Memory B cell (primary cell): ENCODE data around the gene CCR9.

ENCODE experiments used
- ATAC-seq: fragments of 150-1000 bp; cut with Tn5 transposase; 2 replicates; pipeline ENCODE4 v1.10.0; 2021; ENCODE audit warnings: low read depth, mild to moderate bottlenecking, moderate library complexity
- DNase-seq, 2 donors: peaks; one replicate each; pipeline ENCODE4 v3.0.0; 2022; ENCODE audit warnings: low spot score in 2 of 2
- H3K27ac Mint-ChIP-seq: one replicate; pipeline ENCODE4 v1.8.0; 2022; ENCODE audit warnings: mild to moderate bottlenecking, moderate library complexity, mixed read lengths
- H3K27me3 Mint-ChIP-seq: one replicate; pipeline ENCODE4 v1.8.0; 2022; ENCODE audit warnings: mixed read lengths
- H3K36me3 Mint-ChIP-seq: one replicate; pipeline ENCODE4 v1.8.0; 2022; ENCODE audit warnings: mild to moderate bottlenecking, mixed read lengths
- H3K4me1 Mint-ChIP-seq: one replicate; pipeline ENCODE4 v1.8.0; 2022; ENCODE audit warnings: mixed read lengths
- H3K4me3 Mint-ChIP-seq: one replicate; pipeline ENCODE4 v1.8.0; 2022; ENCODE audit warnings: mild to moderate bottlenecking, moderate library complexity, mixed read lengths
- H3K9me3 Mint-ChIP-seq: one replicate; pipeline ENCODE4 v1.8.0; 2022; ENCODE audit warnings: mixed read lengths

Gene CCR9

DNA sequence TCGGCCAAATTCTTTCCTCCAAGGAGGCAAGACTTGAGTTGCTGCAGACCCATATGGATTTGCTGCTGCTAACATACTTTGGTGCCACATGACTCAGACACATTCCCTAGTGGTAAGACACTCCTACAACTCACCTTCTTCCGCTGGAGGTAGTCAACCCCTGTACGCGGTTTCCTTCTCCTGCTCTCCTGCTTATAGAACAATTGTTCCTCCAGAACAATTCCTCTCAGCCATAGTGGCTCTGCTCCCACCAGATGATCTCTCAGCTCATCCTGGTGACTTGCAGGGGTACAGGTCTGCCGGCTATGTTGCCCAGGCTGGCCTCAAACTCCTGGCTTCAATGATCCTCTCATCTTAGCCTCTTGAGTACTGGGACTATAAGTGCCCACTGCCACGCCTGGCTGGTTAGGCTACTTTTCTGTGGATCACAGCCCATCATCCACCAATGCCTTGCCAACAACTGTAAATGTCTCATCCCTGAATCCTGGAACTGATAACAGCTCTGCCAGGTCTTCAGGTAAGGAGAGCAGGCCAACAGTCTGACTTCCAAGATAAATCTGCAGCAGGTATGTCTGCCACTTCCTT, 54.5 kb downstream of the CCR9 start:
- Mint-ChIP-seq H3K36me3 (peaks cover 12% of the 10 kb centered on the region), H3K27ac (no peak overlapping the region), H3K27me3 (no peaks in the 10 kb centered on the region), H3K4me1 (peaks cover 4% of the 10 kb centered on the region), H3K4me3 (no peak overlapping the region), H3K9me3 (no peaks in the 10 kb centered on the region)
- DNase-seq (no peak), ATAC-seq (no peak)

DNA sequence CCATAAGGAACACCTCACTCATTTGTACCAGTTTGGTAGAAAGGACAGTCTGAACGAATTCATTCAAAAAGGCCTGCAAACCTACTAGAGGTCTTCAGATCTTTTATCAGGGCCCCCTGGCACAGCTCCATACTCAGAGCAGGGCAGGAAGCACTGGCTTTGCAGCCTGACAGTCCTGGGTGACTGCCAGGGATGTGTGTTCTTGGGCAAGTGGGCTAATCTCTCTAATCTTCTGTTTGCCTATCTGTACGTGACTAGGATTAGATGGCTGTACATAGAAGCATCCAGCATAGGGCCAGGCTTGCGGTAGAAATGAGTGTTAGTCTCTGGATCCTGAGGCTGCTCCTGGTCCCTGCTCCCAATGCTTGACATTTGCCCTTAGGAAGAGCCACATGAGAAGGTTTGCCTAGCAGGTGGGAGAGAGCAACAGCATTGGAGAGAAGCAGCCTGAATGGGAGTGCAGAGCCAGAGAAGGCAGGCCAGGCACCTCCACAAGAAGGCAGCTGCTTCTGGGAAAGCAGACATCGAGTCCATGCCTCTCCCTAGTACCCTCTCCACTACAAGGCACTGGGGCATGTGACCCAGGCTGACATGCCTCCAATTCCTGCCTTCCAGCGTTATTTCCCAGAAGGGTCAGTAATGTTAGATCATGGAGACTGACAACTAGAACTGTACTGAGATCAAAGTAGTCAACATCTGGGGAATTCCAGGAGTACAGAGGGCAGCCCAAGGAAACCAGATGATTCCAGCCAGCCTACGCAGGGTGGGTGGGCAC, 55.9 kb downstream of the CCR9 start:
- Mint-ChIP-seq H3K4me3 (no peak overlapping the region), H3K27me3 (no peaks in the 10 kb centered on the region), H3K27ac (peak overlapping the region; percentile 0), H3K36me3 (peaks cover 18% of the 10 kb centered on the region), H3K9me3 (no peaks in the 10 kb centered on the region), H3K4me1 (peaks cover 4% of the 10 kb centered on the region)
- ATAC-seq (no peak), DNase-seq (no peak)

DNA sequence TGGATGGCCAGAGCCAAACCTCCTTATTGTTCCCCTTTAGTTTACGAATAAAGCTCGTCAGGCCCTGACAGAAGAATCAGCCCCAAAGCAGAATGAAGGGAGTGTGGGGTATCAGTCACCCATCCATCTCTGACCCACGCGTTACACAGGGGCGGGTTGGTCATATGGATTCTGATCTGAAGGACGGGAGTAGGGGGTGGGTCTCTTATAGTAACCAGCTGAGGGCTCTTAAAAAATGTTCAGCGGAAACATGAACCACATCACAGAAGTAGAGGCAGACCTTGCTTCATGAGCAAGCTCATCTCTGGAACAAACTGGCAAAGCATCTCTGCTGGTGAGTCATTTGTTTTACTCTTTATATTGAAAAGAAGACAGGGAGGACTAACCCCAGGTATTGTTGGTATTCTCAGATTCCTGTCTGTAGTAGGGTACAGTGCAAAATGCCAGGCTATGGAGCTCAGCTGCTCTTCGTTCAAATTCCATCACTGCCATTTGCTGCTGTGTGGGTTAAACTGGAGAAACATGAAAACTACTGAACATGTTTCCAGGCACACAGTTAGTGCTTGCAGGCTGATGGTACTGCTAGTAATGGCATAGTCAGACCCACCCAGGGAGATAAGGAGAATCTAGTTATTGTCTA, 57.0 kb downstream of the CCR9 start, which contains the start of gene CXCR6:
Gene CXCR6, plus strand, starts transcription at position 258 of the 640 bp plus-strand sequence. CDS start 3,018 bp downstream, outside the sequence.
- Mint-ChIP-seq H3K27me3 (no peaks in the 10 kb centered on the region), H3K9me3 (no peaks in the 10 kb centered on the region), H3K27ac (peak within 1 kb of the TSS; percentile 0), H3K4me1 (peaks cover 4% of the 10 kb centered on the region), H3K4me3 (no peak within 1 kb of the TSS), H3K36me3 (peaks cover 20% of the 10 kb centered on the region)
- ATAC-seq = no peak
- DNase-seq = no peak

DNA sequence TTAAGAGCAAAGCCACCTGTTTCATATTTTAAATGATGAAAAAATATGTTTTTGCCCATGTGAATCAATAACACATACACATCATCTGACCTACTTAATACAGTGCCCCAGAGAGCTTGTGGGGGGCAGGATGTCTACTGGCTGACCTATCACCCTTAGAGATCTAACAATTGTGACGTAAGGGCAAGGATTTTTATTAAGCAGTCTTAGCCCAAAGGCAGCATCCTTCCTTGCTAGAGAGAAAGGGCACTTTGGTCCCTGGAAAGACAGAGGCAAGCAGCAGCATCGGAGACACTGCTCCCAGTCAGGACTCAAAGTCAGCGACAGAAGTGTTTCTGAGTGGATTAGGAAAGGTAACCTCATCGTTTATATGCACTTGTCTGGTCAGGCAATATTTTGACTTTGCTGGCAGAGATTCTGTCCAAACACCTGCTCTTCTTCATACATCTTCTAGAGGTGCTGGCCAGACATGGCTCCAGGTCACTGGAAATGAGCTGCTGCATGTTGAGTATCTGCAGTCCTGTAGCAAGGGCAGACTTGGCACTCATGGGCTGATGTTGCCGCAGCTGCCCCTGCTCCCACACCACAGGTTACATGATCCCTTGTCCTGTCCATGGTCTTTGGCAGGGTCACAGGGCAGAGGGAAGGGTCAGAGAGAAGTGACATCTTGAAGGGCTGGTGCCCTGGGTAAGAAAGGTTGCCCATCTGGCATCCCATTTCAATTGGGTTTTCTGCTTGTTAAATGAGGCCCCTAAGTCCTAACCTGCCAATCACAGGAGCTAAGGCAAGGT, 58.7 kb downstream of the CCR9 start:
- no peak for ATAC-seq
- Mint-ChIP-seq H3K4me3 (no peak overlapping the region), H3K36me3 (peaks cover 28% of the 10 kb centered on the region), H3K9me3 (no peaks in the 10 kb centered on the region), H3K4me1 (no peaks in the 10 kb centered on the region), H3K27ac (peak overlapping the region; percentile 71), H3K27me3 (no peaks in the 10 kb centered on the region)
- no peak for DNase-seq

DNA sequence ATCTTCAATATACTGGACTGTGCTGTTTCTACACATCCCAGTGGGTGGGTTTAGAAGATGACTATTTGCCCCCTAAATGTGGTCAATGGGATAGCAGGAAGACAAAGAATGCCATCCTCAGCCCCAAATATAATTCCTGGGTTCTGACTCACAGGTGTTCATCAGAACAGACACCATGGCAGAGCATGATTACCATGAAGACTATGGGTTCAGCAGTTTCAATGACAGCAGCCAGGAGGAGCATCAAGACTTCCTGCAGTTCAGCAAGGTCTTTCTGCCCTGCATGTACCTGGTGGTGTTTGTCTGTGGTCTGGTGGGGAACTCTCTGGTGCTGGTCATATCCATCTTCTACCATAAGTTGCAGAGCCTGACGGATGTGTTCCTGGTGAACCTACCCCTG, 60.0 kb downstream of the CCR9 start:
- H3K4me1 Mint-ChIP-seq = no peaks in the 10 kb centered on the region
- ATAC-seq (no peak), DNase-seq (no peak)
- H3K4me3 Mint-ChIP-seq = no peak overlapping the region
- H3K27me3 Mint-ChIP-seq = no peaks in the 10 kb centered on the region
- peaks cover 25% of the 10 kb centered on the region for H3K36me3 Mint-ChIP-seq
- H3K9me3 Mint-ChIP-seq = no peaks in the 10 kb centered on the region
- no peak overlapping the region for H3K27ac Mint-ChIP-seq

DNA sequence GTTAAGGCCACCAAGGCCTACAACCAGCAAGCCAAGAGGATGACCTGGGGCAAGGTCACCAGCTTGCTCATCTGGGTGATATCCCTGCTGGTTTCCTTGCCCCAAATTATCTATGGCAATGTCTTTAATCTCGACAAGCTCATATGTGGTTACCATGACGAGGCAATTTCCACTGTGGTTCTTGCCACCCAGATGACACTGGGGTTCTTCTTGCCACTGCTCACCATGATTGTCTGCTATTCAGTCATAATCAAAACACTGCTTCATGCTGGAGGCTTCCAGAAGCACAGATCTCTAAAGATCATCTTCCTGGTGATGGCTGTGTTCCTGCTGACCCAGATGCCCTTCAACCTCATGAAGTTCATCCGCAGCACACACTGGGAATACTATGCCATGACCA, 60.5 kb downstream of the CCR9 start:
- H3K4me1 Mint-ChIP-seq = no peaks in the 10 kb centered on the region
- H3K36me3 Mint-ChIP-seq = peaks cover 28% of the 10 kb centered on the region
- no peaks in the 10 kb centered on the region for H3K9me3 Mint-ChIP-seq
- ATAC-seq = no peak
- no peak overlapping the region for H3K27ac Mint-ChIP-seq
- H3K4me3 Mint-ChIP-seq = no peak overlapping the region
- no peak for DNase-seq
- no peaks in the 10 kb centered on the region for H3K27me3 Mint-ChIP-seq

DNA sequence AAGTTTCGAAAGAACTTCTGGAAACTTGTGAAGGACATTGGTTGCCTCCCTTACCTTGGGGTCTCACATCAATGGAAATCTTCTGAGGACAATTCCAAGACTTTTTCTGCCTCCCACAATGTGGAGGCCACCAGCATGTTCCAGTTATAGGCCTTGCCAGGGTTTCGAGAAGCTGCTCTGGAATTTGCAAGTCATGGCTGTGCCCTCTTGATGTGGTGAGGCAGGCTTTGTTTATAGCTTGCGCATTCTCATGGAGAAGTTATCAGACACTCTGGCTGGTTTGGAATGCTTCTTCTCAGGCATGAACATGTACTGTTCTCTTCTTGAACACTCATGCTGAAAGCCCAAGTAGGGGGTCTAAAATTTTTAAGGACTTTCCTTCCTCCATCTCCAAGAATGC, 61.0 kb downstream of the CCR9 start:
- H3K27me3 Mint-ChIP-seq = no peaks in the 10 kb centered on the region
- peaks cover 33% of the 10 kb centered on the region for H3K36me3 Mint-ChIP-seq
- no peak overlapping the region for H3K27ac Mint-ChIP-seq
- no peak for DNase-seq
- no peaks in the 10 kb centered on the region for H3K4me1 Mint-ChIP-seq
- H3K9me3 Mint-ChIP-seq = no peaks in the 10 kb centered on the region
- H3K4me3 Mint-ChIP-seq = no peak overlapping the region
- no peak for ATAC-seq

DNA sequence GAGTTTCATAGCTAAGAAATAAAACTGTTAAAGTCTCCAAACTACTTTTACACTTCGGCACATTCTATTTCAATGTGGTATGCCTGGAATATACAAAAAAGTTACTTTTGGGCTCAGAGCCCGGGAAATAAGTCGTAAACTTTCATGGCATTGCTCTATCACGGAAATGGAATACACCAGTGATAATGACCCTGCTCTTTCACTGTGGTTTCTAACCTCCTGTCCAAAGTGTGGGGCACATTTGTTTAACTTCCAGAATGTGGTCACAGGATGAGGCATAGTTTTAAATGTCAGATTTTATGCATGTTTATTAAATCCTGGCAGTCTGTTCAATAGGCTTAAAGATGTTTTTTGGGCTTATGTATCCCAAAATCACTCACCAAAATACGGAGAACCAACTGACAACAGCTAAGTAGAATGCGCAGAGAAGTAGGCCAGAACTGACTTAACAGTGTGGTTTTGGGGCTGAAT, 62.0 kb downstream of the CCR9 start:
- Mint-ChIP-seq H3K27me3 (no peaks in the 10 kb centered on the region), H3K27ac (no peak overlapping the region), H3K36me3 (peaks cover 37% of the 10 kb centered on the region), H3K4me1 (no peaks in the 10 kb centered on the region), H3K4me3 (no peak overlapping the region), H3K9me3 (no peaks in the 10 kb centered on the region)
- DNase-seq = no peak
- no peak for ATAC-seq

DNA sequence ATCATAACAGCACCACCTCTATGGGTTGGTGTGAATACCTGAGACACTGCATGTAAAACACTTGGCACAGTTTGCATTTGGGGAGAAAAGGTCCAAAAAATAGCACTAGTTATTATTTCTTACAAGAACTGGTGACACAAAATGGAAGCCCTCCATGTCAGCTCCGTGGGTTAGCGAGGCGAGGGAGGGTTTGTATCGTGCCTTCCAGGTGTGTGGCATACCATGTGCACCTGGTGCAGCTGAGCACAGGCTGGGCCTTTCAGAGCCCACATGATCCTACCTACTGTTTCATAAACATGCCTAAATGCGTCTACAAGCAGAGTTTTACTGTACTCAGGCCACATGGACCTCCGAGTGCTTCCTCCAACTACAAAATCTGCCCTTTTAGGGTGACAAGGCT, 62.5 kb downstream of the CCR9 start:
- Mint-ChIP-seq H3K9me3 (no peaks in the 10 kb centered on the region), H3K27me3 (no peaks in the 10 kb centered on the region), H3K27ac (no peak overlapping the region), H3K4me3 (no peak overlapping the region), H3K36me3 (peaks cover 38% of the 10 kb centered on the region), H3K4me1 (no peaks in the 10 kb centered on the region)
- no peak for ATAC-seq
- no peak for DNase-seq

DNA sequence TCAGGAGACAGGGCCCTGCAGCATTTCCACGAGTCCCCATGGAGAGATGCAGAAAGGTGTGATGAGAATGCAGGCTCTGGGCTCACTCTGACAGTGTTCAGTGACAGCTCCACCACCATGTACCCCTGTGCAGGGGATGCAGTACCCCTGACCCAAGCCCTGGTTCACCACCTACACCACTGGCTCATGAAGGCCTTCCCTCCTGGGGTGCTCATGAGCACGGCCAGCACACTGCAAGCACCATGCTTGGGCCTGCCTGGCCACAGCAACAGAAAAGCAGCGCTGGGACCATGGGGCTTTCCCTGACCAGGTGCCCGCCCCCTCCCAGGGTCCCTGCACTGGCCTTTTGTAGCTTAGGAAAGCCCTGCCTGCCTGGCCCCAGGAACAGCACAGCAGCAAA, 63.1 kb downstream of the CCR9 start:
- Mint-ChIP-seq H3K4me1 (no peaks in the 10 kb centered on the region), H3K36me3 (peaks cover 43% of the 10 kb centered on the region), H3K4me3 (no peak overlapping the region), H3K27ac (no peak overlapping the region), H3K27me3 (no peaks in the 10 kb centered on the region), H3K9me3 (no peaks in the 10 kb centered on the region)
- DNase-seq = no peak
- ATAC-seq = no peak

DNA sequence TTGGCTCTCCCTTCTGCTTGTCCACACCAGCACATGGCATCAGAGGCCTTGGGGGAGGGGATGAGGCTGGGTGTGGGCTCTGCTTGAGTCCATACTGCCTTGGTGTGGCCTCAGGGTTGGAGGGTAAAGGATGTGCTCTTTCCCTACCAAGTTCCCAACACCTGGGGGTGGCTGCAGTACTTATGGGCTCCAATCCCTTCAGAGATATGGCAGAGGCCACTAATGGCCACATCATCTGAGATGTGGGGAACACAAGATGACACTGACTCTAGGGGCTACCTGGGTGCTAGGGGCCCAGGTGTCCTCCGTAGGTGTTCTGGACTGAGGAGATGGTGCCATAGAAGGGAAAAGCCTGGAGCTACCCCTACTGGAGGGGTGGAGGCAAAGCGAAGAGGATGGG, 63.8 kb downstream of the CCR9 start:
- Mint-ChIP-seq H3K9me3 (no peaks in the 10 kb centered on the region), H3K27ac (no peak overlapping the region), H3K4me3 (no peak overlapping the region), H3K4me1 (no peaks in the 10 kb centered on the region), H3K27me3 (no peaks in the 10 kb centered on the region), H3K36me3 (peaks cover 46% of the 10 kb centered on the region)
- ATAC-seq (no peak), DNase-seq (no peak)

DNA sequence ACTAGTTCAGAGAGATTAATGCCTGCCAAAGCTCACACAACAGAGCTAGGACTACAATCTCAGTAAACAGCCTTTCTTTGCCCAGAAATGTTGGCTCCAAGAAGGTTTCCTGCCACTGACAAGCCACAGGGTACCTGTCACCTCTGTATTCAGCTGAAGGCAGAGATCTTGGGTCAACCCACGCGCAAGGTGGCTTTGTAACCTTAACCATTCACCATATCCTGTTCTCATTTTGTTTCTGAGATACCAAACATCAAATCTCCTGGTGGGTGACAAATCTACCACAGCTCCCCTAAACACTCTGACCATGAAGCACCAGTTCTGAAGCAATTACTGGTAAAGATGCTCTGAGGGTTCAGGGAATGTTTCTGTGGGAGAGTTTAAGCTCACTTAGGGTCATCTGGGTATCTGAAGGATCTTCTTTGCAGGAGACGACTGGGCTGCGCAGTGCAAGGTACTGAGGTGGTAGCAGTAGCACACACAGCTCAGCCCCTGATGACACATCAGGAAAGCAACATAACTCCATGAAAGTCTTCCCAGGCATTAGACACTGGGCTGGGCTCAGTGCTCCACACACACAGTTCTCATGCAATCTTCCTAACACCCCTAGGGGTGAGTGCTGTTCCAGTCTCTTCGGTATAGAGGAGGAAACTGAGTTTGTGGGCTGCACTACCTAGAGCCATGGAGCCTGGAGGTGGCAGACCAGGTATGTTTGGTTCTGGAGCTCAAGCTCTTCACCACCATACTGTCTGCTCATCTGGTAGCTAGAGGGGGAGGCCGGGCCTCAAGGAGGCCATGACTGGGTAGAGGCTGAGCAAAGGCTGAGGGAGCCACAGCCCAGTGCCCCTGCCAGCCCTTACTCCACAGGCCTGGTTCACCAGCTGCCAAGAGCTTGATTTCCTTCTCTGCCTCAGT, 64.6 kb downstream of the CCR9 start:
- DNase-seq = no peak
- Mint-ChIP-seq H3K36me3 (peaks cover 48% of the 10 kb centered on the region), H3K4me3 (no peak overlapping the region), H3K9me3 (no peaks in the 10 kb centered on the region), H3K27me3 (no peaks in the 10 kb centered on the region), H3K27ac (no peak overlapping the region), H3K4me1 (no peaks in the 10 kb centered on the region)
- ATAC-seq = no peak

DNA sequence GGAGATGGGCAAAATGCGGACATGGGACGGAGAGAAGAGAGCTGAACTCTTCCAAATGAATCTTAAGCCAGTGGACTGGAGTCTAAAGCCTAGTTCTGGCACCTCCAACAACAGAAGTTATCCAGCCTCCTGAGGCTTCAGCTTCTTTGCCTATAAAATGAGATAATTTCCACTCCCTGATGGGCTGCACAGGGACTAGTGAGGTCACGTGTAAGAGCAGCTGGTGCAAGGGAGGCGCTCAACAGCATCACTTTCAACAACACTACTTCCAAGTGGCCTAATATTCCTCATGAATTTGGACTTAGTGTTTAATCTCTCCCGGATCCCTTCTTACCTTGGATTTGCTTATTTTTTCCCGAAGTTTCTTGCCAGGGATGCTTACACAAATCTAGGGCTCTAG, 65.6 kb downstream of the CCR9 start:
- no peak overlapping the region for H3K27ac Mint-ChIP-seq
- no peaks in the 10 kb centered on the region for H3K27me3 Mint-ChIP-seq

More for the DNA sequence above, 65.6 kb downstream of the CCR9 start:
- no peak for DNase-seq
- Mint-ChIP-seq H3K4me3 (no peak overlapping the region), H3K9me3 (no peaks in the 10 kb centered on the region), H3K4me1 (no peaks in the 10 kb centered on the region), H3K36me3 (peaks cover 42% of the 10 kb centered on the region)
- ATAC-seq = no peak
